NT2/D1 (cell line): ENCODE results near the gene MYL1.

Source experiments
- YY1 ChIP-seq: IDR thresholded peaks from 2 replicates; pipeline ENCODE4 v1.6.1; 2011; ENCODE audit not compliant: insufficient read length, insufficient read depth
- ZNF274 ChIP-seq: IDR thresholded peaks from 2 replicates; pipeline ENCODE4 v1.6.1; 2011; ENCODE audit warnings: mild to moderate bottlenecking, low read depth, low read length

DNA sequence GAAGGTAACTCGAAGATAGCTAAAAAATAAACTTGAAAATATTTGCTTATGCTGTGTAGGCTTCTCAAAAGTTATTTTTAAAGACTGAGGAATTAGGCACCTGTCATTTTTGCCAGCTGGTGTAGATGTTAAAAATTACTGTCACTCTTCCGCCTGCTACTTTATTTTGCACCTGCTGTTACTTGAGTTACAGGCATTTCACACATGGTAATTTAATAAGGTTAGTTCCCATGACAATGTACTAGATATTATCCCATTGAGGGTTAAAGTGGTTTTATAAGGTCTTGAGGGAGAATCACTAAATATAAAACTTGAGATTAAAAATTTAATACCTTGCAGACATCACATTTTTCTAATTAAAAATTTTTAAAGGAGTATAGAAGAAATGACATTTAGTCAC is 26.6 kb downstream of the MYL1 start:
- no peak for TF ChIP-seq ZNF274
- TF ChIP-seq YY1 = no peak
